Measurements from ENCODE around the gene BCL2L1.

BCL2L1 gene

DNA sequence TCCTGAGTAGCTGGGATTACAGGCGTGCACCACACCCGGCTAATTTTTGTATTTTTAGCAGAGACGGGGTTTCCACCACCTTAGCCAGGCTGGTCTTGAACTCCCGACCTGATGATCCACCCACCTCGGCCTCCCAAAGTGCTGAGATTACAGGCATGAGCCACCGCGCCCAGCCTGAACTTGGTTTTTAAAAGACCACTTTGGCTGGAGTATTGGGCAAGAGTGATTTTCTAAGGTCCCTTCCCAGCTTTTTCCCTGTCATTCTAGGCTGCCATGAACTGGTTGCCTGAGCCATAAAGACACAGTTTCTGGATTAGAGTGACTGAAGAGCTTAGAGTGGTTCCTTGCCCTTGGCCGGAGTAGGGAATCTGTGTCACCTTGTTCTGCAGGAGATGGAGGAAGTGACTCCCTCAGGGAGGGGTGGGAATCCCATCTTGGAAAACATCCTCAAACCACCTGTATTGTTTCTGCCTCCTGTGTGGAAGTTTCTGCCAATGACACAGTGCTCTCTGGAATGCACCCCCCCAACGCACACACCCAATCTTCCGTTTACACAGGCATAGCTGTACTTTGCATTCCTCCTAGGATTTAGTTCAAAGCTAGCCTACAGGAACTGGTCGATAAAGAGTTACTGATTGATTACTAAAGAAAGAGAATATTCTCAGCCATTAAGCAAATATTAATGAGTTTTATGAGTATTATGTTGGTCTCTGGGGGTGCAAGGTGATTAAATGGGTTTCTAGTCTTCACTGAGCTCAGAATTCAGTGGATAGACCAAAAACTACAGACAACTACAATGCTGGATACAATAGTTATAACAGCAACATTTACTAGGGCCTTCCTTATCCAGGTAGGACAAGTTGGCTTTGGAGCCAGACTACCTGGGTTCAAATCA lies 18.2 kb downstream of the BCL2L1 start:
- peaks cover 6 to 66% (median 54%) of the 10 kb centered on the region in 5 donors for H3K4me1 ChIP-seq (ENCODE audit: control insufficient read depth in 5 of 5, insufficient read depth in 5 of 5, low read length in 5 of 5)
- H3K4me3 ChIP-seq (ENCODE audit: low read depth in 1 of 5, low read length in 5 of 5) = no peak overlapping the region
- peaks cover 11 to 41% (median 21%) of the 10 kb centered on the region in 5 donors for H3K36me3 ChIP-seq (ENCODE audit: control insufficient read depth in 5 of 5, insufficient read depth in 5 of 5, low read length in 5 of 5)
- no peaks in the 10 kb centered on the region for H3K9me3 ChIP-seq (ENCODE audit: control insufficient read depth in 5 of 5, low read length in 5 of 5)
- H3K9ac ChIP-seq (ENCODE audit: low read length in 5 of 5) = no peak overlapping the region
- peak overlapping the region; percentile 37 for H3K27ac ChIP-seq (ENCODE audit: low read depth, low read length)
- no peaks in the 10 kb centered on the region for H3K27me3 ChIP-seq (ENCODE audit: control insufficient read depth in 5 of 5, insufficient read depth in 4 of 5, low read length in 5 of 5)

DNA sequence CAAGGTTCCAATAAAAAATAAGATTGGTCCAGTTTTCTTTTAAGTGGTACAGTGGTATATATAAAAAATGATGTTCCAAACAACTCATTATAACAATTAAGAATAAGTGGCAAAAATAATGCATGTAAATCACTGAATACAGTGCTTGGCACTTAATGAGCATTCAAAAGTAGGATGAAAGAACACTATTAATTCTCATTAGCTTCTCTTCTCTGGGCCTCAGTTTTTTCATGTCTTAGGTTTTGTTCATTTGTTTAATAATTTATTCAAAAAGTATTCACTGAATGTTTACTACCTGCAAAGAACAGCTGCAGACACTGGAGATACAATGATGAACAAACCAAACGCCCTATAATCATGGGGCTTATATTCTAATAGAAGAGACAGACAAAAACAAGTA lies 21.1 kb downstream of the BCL2L1 start:
- no peak overlapping the region for H3K9ac ChIP-seq (ENCODE audit: low read length in 5 of 5)
- H3K4me1 ChIP-seq (ENCODE audit: control insufficient read depth in 5 of 5, insufficient read depth in 5 of 5, low read length in 5 of 5) = peaks cover 6 to 64% (median 44%) of the 10 kb centered on the region in 5 donors
- no peaks in the 10 kb centered on the region for H3K27me3 ChIP-seq (ENCODE audit: control insufficient read depth in 5 of 5, insufficient read depth in 4 of 5, low read length in 5 of 5)
- no peaks in the 10 kb centered on the region for H3K9me3 ChIP-seq (ENCODE audit: control insufficient read depth in 5 of 5, low read length in 5 of 5)
- H3K27ac ChIP-seq (ENCODE audit: low read depth, low read length) = peak overlapping the region; percentile 41
- H3K36me3 ChIP-seq (ENCODE audit: control insufficient read depth in 5 of 5, insufficient read depth in 5 of 5, low read length in 5 of 5) = peaks cover 8 to 20% (median 11%) of the 10 kb centered on the region in 5 donors
- H3K4me3 ChIP-seq (ENCODE audit: low read depth in 1 of 5, low read length in 5 of 5) = no peak overlapping the region

DNA sequence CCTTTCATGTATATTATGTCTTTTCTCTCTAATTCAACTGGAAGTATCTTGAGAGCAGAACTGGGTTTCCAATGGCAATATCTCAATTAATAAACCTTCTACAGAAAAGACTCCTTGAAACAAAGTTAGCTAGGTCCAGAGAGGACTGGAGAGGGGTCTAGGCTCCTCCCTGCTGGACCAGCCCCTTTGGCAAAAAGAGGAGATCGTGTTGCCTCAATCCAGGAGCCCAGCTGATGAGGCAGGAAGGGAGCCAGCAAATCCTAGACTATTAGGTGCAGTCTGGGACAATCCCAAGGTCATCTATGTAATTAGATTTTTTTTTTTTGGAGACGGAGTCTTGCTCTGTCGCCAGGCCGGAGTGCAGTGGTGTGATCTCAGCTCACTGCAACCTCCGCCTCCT lies 21.9 kb downstream of the BCL2L1 start:
- Histone ChIP-seq H3K27me3 (ENCODE audit: control insufficient read depth in 5 of 5, insufficient read depth in 4 of 5, low read length in 5 of 5) (no peaks in the 10 kb centered on the region), H3K27ac (ENCODE audit: low read depth, low read length) (peak overlapping the region; percentile 68), H3K36me3 (ENCODE audit: control insufficient read depth in 5 of 5, insufficient read depth in 5 of 5, low read length in 5 of 5) (peaks cover 2 to 15% (median 6%) of the 10 kb centered on the region in 5 donors), H3K4me3 (ENCODE audit: low read depth in 1 of 5, low read length in 5 of 5) (no peak overlapping the region), H3K9me3 (ENCODE audit: control insufficient read depth in 5 of 5, low read length in 5 of 5) (no peaks in the 10 kb centered on the region), H3K9ac (ENCODE audit: low read length in 5 of 5) (no peak overlapping the region), H3K4me1 (ENCODE audit: control insufficient read depth in 5 of 5, insufficient read depth in 5 of 5, low read length in 5 of 5) (peaks cover 11 to 64% (median 44%) of the 10 kb centered on the region in 5 donors)

DNA sequence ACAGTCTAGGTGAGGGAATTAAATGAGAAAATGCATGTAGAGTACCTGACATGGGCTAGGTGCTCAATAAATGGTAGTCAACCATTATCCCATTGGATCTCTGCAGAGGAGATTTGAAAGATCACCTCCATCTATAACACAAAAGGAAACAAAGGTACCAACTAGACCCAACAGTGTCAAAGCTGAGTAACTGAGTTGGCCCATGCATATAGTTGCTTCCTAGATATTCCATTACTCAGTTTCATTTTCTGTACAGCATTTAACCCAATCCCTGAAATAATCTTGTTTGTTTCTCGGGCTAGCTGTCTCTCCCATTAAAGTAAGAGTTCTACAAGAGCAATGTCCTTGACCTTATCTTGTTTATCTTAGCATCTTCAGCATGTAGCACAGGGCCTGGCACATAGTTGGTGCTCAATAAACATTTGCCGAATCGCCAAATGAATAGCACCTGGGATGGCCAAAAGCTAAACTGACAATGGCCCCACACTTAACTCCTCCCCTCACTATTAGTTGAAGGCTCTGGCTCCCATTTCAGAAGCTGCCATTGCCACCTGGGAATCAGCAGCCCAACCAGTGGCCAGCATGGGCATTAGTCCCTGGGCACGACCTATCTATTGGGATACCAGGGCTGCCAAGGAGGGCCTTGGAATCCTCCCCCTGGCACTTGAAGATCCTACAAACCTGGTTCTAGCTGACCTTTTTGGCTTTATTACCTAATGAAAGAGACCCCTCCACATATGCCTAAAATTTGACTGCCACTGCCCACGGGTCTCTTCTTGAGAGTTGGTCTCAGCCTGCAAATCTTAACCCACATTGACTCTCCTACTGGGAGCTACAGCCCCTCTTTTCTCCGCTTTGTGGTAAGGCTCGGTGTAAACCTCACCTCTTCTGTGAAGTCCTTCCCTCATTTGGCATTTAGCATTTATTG lies 22.6 kb downstream of the BCL2L1 start:
- Histone ChIP-seq H3K27ac (ENCODE audit: low read depth, low read length) (peak overlapping the region; percentile 68), H3K9ac (ENCODE audit: low read length in 5 of 5) (no peak overlapping the region), H3K9me3 (ENCODE audit: control insufficient read depth in 5 of 5, low read length in 5 of 5) (no peaks in the 10 kb centered on the region), H3K4me3 (ENCODE audit: low read depth in 1 of 5, low read length in 5 of 5) (no peak overlapping the region), H3K4me1 (ENCODE audit: control insufficient read depth in 5 of 5, insufficient read depth in 5 of 5, low read length in 5 of 5) (peaks cover 11 to 64% (median 45%) of the 10 kb centered on the region in 5 donors), H3K36me3 (ENCODE audit: control insufficient read depth in 5 of 5, insufficient read depth in 5 of 5, low read length in 5 of 5) (peaks cover 0 to 14% (median 5%) of the 10 kb centered on the region in 5 donors), H3K27me3 (ENCODE audit: control insufficient read depth in 5 of 5, insufficient read depth in 4 of 5, low read length in 5 of 5) (no peaks in the 10 kb centered on the region)

DNA sequence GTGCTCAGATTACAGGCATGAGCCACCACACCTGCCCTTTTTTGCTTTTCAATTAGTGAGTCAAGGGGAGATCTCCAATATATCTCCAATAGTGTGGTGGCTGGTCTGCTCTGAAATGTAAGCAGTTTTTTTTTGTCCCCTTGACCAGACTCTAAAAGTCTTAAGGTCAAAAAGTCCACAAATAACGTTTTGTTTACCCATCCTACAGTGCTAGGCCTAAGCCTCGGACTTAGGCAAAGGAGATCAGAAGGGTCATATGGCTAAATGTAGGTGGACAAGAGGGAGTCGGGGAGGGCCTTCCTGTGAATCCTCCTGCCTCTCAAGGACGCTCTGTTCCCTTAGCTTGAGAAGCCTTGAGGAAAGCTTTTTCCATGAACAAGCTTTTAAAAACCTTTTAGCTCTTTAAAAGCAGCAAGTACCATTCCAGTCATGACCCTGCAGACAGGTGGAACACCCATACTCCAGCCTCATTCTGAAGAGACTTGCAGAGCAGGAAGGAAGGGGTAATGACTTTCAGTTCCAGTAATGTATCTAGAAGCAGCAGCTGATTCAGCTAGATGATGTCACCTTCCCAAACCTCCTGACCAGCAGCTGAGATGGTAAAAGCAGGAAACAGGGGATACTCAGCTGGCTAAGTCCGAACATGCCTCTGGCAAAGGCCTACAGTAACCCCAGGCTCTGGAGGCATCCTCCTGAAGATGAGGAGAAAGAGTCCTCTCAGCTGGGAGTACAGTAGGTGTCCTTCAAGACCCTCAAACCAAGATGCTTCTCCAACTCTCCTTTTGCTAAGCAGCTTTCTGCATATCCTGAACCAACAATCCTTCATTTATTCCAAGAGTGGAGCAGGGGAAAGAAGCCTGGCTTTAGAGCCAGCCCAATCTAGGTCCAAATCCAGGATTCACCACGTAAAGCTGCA lies 23.6 kb downstream of the BCL2L1 start:
- H3K27me3 ChIP-seq (ENCODE audit: control insufficient read depth in 5 of 5, insufficient read depth in 4 of 5, low read length in 5 of 5) = no peaks in the 10 kb centered on the region
- H3K4me3 ChIP-seq (ENCODE audit: low read depth in 1 of 5, low read length in 5 of 5) = no peak overlapping the region
- peak overlapping the region; percentile 68 for H3K27ac ChIP-seq (ENCODE audit: low read depth, low read length)
- peaks cover 11 to 66% (median 50%) of the 10 kb centered on the region in 5 donors for H3K4me1 ChIP-seq (ENCODE audit: control insufficient read depth in 5 of 5, insufficient read depth in 5 of 5, low read length in 5 of 5)
- peaks cover 0 to 6% (median 3%) of the 10 kb centered on the region in 5 donors for H3K36me3 ChIP-seq (ENCODE audit: control insufficient read depth in 5 of 5, insufficient read depth in 5 of 5, low read length in 5 of 5)
- H3K9ac ChIP-seq (ENCODE audit: low read length in 5 of 5) = peak overlapping the region in 3 of 5 donors; percentile 14 to 21 (median 19)
- no peaks in the 10 kb centered on the region for H3K9me3 ChIP-seq (ENCODE audit: control insufficient read depth in 5 of 5, low read length in 5 of 5)

DNA sequence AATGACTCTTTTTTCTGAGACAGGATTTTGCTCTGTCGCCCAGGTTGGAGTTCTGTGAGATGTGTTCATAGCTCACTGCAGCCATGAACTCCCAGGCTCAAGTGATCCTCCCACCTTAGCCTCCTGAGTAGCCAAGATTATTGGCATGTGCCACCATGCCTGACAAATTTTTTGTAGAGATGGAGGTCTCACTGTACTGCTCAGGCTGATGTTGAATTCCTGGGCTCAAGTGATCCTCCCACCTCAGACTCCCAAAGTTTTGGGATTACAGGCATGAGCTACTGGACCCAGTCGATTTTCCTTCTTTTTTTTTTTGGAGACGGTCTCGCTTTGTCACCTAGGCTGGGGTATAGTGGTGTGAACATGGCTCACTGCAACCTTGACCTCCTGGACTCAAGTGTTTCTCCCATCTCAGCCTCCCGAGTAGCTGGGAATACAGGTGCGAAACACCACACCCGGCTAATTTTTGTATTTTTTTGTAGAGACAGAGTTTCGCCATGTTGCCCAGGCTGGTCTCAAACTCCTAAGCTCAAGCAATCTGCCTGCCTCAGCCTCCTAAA lies 24.3 kb downstream of the BCL2L1 start:
- peak overlapping the region; percentile 68 for H3K27ac ChIP-seq (ENCODE audit: low read depth, low read length)
- H3K4me1 ChIP-seq (ENCODE audit: control insufficient read depth in 5 of 5, insufficient read depth in 5 of 5, low read length in 5 of 5) = peaks cover 11 to 69% (median 57%) of the 10 kb centered on the region in 5 donors
- no peaks in the 10 kb centered on the region for H3K27me3 ChIP-seq (ENCODE audit: control insufficient read depth in 5 of 5, insufficient read depth in 4 of 5, low read length in 5 of 5)
- no peak overlapping the region for H3K4me3 ChIP-seq (ENCODE audit: low read depth in 1 of 5, low read length in 5 of 5)
- H3K36me3 ChIP-seq (ENCODE audit: control insufficient read depth in 5 of 5, insufficient read depth in 5 of 5, low read length in 5 of 5) = peaks cover 0 to 6% (median 3%) of the 10 kb centered on the region in 5 donors
- peak overlapping the region in 2 of 5 donors; percentile 20 to 21 for H3K9ac ChIP-seq (ENCODE audit: low read length in 5 of 5)
- no peaks in the 10 kb centered on the region for H3K9me3 ChIP-seq (ENCODE audit: control insufficient read depth in 5 of 5, low read length in 5 of 5)

DNA sequence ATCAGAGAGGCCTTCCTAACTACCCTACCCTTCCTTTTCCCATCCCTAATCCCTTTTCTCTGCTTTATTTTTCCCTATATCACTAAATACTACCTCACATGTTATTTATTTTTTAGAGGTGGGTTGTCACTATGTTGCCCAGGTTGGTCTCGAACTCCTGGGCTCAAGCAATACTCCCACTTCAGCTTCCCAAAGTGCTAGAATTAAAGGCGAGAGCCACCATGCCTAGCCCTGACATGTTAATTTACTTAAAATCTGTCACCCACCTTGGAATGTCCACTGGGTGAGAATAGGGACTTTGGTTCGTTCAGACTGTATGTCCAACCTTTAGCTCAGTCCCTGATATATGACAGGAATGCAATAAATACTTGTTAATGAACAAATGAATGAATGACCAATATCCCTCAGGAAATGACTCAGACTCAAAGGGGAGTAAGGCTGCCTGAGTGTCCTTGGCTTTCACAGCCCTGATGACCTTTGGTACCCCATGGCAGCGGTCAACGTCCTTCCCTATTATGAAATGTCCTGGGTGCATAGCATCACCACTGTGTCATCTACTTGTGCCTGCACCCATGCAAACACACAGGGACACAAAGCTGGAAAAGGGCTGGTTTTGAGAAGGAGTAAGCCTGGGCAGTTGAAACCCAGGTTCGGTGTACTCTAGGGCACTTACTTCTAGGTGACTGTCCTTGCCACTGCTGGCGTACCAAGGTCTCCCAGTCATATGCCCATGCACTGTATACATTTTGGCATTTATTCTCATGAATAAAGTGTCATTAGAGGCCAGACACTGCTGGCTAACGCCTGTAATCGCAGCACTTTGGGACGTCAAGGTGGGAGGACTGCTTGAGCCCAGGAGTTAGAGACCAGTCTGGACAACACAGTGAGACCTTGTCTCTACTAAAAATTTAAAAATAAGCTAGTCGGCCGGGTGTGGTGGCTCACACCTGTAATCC lies 26.5 kb downstream of the BCL2L1 start:
- peak overlapping the region; percentile 77 for H3K27ac ChIP-seq (ENCODE audit: low read depth, low read length)
- H3K9me3 ChIP-seq (ENCODE audit: control insufficient read depth in 5 of 5, low read length in 5 of 5) = no peaks in the 10 kb centered on the region
- H3K36me3 ChIP-seq (ENCODE audit: control insufficient read depth in 5 of 5, insufficient read depth in 5 of 5, low read length in 5 of 5) = peaks cover 0 to 10% (median 5%) of the 10 kb centered on the region in 5 donors
- H3K27me3 ChIP-seq (ENCODE audit: control insufficient read depth in 5 of 5, insufficient read depth in 4 of 5, low read length in 5 of 5) = no peaks in the 10 kb centered on the region
- H3K4me3 ChIP-seq (ENCODE audit: low read depth in 1 of 5, low read length in 5 of 5) = no peak overlapping the region
- H3K4me1 ChIP-seq (ENCODE audit: control insufficient read depth in 5 of 5, insufficient read depth in 5 of 5, low read length in 5 of 5) = peaks cover 15 to 69% (median 57%) of the 10 kb centered on the region in 5 donors
- H3K9ac ChIP-seq (ENCODE audit: low read length in 5 of 5) = peak overlapping the region in 1 of 5 donors; percentile 48

DNA sequence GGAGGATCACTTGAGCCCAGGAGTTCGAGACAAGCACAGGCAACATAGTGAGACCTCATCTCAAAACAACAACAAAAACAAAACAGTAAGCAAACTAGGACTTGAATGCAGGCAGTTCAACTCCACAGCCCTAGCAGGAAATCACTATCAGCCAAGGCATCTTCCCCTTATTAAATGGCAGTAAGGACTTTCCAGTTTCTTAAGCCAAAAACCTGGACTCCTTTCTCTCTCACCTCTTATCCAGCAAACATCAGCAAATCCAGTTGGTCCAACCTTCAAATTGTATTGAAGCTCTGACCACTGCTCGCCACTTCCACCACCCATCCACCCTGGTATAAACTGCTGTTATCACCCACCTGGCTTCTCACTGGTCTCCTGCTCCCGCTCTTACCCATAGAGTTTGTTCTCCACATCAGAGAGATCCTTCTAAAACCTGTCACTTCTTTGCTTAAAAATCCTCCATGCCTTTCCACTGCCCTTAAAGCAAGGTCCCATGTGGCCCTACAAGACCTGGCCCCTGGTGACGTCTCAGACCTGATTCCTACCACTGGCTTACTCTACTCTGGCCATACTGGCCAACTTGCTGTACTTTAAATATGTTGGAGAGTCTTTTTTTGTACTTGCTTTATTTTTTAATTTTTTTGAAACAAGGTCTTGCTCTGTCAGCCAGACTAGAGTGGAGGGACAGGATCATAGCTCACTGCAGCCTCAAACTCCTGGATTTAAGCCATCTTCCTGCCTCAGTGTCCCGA lies 27.6 kb downstream of the BCL2L1 start:
- Histone ChIP-seq H3K27me3 (ENCODE audit: control insufficient read depth in 5 of 5, insufficient read depth in 4 of 5, low read length in 5 of 5) (no peaks in the 10 kb centered on the region), H3K4me3 (ENCODE audit: low read depth in 1 of 5, low read length in 5 of 5) (no peak overlapping the region), H3K27ac (ENCODE audit: low read depth, low read length) (peak overlapping the region; percentile 77), H3K9ac (ENCODE audit: low read length in 5 of 5) (peak overlapping the region in 2 of 5 donors; percentile 41 to 69), H3K9me3 (ENCODE audit: control insufficient read depth in 5 of 5, low read length in 5 of 5) (no peaks in the 10 kb centered on the region), H3K36me3 (ENCODE audit: control insufficient read depth in 5 of 5, insufficient read depth in 5 of 5, low read length in 5 of 5) (peaks cover 0 to 10% (median 5%) of the 10 kb centered on the region in 5 donors), H3K4me1 (ENCODE audit: control insufficient read depth in 5 of 5, insufficient read depth in 5 of 5, low read length in 5 of 5) (peaks cover 15 to 64% (median 51%) of the 10 kb centered on the region in 5 donors)

All from subcutaneous abdominal adipose tissue (tissue), 5 donors.